Fibroblast of pulmonary artery (primary cell): ENCODE results near the gene CAMK2D.
"Not testable (repeated sequence)": the region's sequence is repeated elsewhere in the genome, so short reads cannot be mapped to it uniquely, and the experiment has no call there.

Experiments used
- DNase-seq: peaks from one replicate; pipeline ENCODE4 v3.0.0-alpha.2; 2010; ENCODE audit warnings: low read depth
- H3K4me3 ChIP-seq: replicated peaks from 2 replicates; pipeline ENCODE4 v1.5.1; 2011; ENCODE audit warnings: low read depth, mild to moderate bottlenecking, control low read depth, low read length, moderate library complexity
- TF ChIP-seq, protein P1 (sequence below): IDR thresholded peaks from 2 replicates; pipeline ENCODE4 v1.5.1; 2011; ENCODE audit warnings: mild to moderate bottlenecking, control low read depth, low read length, inconsistent platforms; ENCODE audit errors: missing control alignments

The CAMK2D gene

DNA sequence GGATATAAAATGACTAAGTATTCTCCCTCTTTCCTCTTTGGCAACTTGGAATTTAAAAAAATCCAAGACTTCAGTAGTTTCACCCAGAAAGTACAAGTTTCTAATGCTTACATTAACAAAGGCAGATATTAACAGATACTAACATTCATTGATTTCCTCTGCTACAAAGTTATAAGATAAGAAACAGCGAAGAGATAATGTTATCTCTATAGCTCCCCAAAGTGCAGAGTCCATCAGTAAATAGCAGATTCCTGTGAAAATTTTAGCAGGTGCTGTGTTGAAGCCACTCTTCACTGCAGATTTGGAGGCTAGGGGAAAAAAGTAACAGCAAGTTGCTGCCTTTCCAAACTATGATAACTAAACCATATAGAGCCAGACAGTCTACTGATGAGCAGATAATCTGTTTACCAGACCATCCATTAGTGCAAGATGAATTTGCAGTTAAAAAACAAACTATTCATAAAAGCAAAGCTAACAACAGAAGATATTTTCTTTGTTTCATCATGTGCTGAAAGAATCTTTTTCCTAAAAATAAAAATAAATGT lies 3.3 kb upstream of the CAMK2D start:
- DNase-seq = no peak
- H3K4me3 ChIP-seq = no peak overlapping the region
- TF ChIP-seq, protein P1, sequence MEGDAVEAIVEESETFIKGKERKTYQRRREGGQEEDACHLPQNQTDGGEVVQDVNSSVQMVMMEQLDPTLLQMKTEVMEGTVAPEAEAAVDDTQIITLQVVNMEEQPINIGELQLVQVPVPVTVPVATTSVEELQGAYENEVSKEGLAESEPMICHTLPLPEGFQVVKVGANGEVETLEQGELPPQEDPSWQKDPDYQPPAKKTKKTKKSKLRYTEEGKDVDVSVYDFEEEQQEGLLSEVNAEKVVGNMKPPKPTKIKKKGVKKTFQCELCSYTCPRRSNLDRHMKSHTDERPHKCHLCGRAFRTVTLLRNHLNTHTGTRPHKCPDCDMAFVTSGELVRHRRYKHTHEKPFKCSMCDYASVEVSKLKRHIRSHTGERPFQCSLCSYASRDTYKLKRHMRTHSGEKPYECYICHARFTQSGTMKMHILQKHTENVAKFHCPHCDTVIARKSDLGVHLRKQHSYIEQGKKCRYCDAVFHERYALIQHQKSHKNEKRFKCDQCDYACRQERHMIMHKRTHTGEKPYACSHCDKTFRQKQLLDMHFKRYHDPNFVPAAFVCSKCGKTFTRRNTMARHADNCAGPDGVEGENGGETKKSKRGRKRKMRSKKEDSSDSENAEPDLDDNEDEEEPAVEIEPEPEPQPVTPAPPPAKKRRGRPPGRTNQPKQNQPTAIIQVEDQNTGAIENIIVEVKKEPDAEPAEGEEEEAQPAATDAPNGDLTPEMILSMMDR = no peak

DNA sequence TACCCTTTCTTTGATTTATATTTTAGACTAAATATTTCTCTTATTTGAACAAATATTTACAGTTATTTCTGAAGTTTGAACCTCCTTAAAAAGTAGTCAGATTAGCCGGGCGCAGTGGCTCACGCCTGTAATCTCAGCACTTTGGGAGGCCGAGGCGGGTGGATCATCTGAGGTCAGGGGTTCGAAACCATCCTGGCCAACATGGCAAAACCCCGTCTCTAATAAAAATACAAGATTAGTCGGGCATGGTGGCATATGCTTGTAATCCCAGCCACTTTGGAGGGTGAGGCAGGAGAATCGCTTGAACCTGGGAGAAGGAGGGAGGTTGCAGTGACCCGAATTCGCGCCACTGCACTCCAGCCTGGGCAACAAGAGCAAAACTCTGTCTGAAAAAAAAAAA lies 2.4 kb upstream of the CAMK2D start:
- not testable (repeated sequence) for H3K4me3 ChIP-seq, DNase-seq

DNA sequence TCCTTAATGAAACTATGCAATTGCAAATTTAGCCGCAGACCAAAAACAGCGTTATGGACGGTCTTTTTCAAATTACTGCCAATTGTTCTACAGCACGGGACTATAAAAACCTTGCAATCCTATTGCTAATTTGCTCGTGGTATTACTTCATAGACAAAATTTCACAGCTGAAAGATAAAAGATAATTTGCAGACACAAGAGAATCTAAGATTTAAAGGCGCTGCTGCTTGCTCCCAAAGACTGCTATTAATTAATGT lies 1.4 kb upstream of the CAMK2D start:
- H3K4me3 ChIP-seq = peak overlapping the region; percentile 85
- TF ChIP-seq, protein P1 = no peak
- no peak for DNase-seq

DNA sequence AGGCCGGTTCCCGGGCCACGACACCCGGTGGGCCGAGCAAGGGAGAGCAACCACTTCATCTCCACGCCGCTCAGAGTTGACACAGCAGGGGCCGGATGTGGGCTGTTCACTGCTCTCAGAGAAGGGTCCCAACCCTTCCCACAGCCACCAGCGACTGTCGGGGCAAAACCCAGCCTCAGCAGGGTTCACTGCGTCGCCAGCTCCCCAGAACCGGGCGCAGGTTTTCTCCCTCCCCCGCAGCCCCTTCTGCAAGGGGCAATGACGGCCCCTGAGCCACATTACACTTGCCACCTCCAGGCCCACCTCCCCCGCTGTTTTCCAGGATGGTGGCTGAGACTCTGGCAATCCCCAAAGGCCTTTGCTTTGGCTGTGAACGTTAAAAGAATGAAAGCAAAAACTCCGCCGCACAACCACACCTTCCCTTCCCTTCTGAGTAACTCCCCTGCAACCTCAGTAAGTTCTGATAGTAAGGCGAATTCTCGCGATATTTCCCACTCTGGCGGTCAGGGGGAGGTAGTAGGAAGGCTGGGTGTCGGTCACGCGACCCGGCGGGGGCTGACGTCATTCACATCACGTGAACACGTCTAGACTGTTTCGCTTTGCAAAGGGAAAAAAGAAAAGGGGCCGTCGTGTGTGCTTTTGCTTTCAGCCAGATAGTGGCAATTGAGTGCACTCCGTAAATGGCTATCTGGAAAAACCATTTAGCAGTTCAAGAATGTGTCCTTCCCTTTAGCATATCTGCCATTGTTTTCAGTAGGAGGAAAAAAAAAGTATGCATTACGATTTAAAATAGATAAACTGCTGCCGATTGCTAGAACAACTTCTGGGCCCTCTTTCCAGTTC lies 869 bp upstream of the CAMK2D start:
- DNase-seq = peak; percentile 100
- peak overlapping the region; percentile 85 for H3K4me3 ChIP-seq
- TF ChIP-seq, protein P1 = no peak

DNA sequence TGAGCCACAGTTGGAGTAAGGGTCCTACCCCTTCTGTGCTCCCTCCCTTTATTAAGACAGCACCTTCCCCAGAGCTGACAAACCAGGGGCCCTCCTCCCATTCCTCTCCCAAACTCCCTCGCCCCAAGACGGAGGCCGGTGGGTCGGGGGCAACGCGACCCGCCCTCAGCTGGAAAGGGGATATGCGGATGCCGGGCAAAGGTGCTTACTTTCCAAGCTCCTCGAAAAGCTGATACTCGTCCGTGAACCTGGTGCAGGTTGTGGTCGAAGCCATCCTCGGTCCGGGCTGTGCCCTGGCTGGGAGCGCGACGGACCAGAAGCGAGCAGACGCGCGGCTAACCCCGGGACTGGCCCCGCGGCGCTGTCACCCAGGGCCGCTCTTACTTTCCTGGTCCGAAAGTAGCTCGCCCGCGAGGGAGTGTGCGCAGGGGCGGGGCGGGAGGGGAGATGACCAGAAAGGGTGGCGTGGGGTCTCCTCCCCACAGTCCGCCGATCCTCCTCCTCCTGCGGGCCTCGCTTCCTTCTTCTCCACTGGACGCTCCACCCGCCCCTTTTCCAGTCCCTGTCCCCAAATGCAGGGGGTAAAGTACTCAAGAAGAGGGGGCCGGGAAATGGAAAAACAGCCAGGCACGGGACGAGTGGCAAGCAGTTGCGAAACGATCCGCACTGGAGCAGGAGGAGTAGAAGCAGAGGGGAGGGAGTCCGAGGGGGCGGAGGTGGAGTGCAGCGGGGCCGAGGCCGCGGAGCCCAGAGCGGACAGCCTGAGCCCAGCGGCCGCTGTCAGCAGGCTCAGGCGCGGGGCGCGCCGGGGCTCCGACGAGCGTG lies 531 bp downstream of the CAMK2D start:
- DNase-seq = peak; percentile 89
- TF ChIP-seq, protein P1 = no peak
- H3K4me3 ChIP-seq = peak overlapping the region; percentile 85

DNA sequence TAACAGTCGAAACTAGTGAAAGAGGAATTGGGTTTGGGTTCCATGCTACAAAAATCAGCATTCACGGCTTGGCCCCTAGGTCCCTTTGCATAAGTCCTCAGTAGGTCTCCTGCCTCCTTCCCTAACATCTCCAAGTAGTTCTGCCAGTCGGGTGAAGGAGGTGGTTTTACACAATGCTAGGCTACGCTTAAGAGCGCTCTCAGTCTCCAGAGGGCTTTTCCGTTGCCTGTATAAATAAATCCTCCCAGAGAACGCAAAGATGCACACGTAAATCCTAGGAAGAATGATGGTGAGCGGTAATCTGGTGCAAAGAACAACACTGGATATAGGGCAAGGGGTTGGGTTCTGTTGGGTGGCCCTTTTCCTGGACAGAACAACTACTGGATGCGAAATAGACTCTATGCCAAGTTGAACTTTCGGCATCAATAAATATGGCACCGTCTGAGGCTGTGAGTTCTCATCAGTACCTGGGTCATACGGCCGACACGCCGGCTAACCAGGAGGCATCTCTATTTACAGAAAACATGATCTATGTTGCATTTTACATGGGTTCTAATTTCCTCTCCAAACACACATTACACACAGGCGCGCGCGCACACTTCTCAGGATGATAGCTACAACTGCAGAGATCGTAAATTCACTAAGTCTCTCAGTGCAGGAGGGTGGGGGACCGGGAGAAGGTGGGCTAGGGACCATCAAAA lies 1.3 kb downstream of the CAMK2D start:
- DNase-seq = peak; percentile 65
- peak overlapping the region; percentile 85 for H3K4me3 ChIP-seq
- TF ChIP-seq, protein P1 = no peak

DNA sequence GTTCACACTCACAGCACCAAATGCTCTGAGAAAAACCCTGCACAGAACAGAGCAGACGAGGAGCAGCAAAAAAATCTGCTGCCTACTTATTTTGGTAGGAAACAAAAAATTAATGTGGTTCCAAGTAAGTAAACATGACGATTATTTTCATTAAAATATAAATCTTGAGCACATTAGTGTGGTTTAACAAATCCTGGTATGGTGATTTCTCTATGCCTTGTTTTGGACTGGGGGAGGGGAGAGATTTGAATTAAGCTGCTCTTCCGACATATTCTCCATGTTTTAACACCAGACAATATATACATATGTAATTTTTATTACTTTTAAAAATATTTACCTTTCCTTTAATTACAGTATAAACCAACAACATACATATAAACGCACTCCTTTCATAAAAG lies 1.8 kb downstream of the CAMK2D start:
- H3K4me3 ChIP-seq = peak overlapping the region; percentile 85
- TF ChIP-seq, protein P1 = no peak
- peak; percentile 22 for DNase-seq
